H9 (cell line): Measurements from ENCODE around the gene CHGA. TPM values are rescaled to one million over a fixed set of nuclear protein-coding genes. Genes with fewer than 3 reads are reported as not detected.

ENCODE experiments used
- DNase-seq: peaks from one replicate; pipeline ENCODE4 v3.0.0-alpha.2; 2017
- H2AFZ ChIP-seq: one replicate; pipeline ENCODE4 v1.6.1; 2013; ENCODE audit warnings: mild to moderate bottlenecking, low read length, control low read depth, moderate library complexity
- H2AK5ac ChIP-seq: 2 replicates; pipeline ENCODE4 v1.6.1; 2013; ENCODE audit warnings: low read length, control low read depth, mixed read lengths; ENCODE audit not compliant: insufficient read length
- H2BK120ac ChIP-seq: one replicate; pipeline ENCODE4 v1.6.1; 2013; ENCODE audit warnings: low read depth, mild to moderate bottlenecking, low read length, control low read depth, inconsistent platforms; ENCODE audit not compliant: poor library complexity, severe bottlenecking
- H2BK12ac ChIP-seq: 2 replicates; pipeline ENCODE4 v1.6.1; 2013; ENCODE audit warnings: low read length, control low read depth, mixed read lengths, low read depth; ENCODE audit not compliant: insufficient read length
- H2BK15ac ChIP-seq: 2 replicates; pipeline ENCODE4 v1.6.1; 2013; ENCODE audit warnings: low read depth, low read length, control low read depth
- H2BK20ac ChIP-seq: one replicate; pipeline ENCODE4 v1.6.1; 2013; ENCODE audit warnings: low read depth, mild to moderate bottlenecking, low read length, control low read depth, inconsistent platforms; ENCODE audit not compliant: poor library complexity, severe bottlenecking
- H2BK5ac ChIP-seq: 2 replicates; pipeline ENCODE4 v1.6.1; 2013; ENCODE audit warnings: low read length, control low read depth, mixed read lengths; ENCODE audit not compliant: insufficient read length
- H3K14ac ChIP-seq: 2 replicates; pipeline ENCODE4 v1.6.1; 2013; ENCODE audit warnings: low read length, control low read depth; ENCODE audit not compliant: insufficient read depth
- H3K18ac ChIP-seq: 2 replicates; pipeline ENCODE4 v1.6.1; 2013; ENCODE audit warnings: low read depth, mild to moderate bottlenecking, mixed read lengths, low read length, control low read depth; ENCODE audit not compliant: insufficient read length
- H3K23ac ChIP-seq: 2 replicates; pipeline ENCODE4 v1.6.1; 2013; ENCODE audit warnings: low read length, control low read depth, mixed read lengths, low read depth; ENCODE audit not compliant: insufficient read length
- H3K23me2 ChIP-seq: 2 replicates; pipeline ENCODE4 v1.6.1; 2013; ENCODE audit warnings: low read depth, mild to moderate bottlenecking, mixed read lengths, low read length, control low read depth; ENCODE audit not compliant: insufficient read length, poor library complexity, severe bottlenecking
- H3K27ac ChIP-seq: 2 replicates; pipeline ENCODE4 v1.5.1; 2013; ENCODE audit warnings: low read length, control low read depth, mixed read lengths, low read depth; ENCODE audit not compliant: insufficient read length
- H3K27me3 ChIP-seq: 2 replicates; pipeline ENCODE4 v1.6.1; 2013; ENCODE audit warnings: low read length, control low read depth, inconsistent platforms; ENCODE audit not compliant: insufficient read depth
- H3K4ac ChIP-seq: 2 replicates; pipeline ENCODE4 v1.6.1; 2013; ENCODE audit warnings: low read depth, mild to moderate bottlenecking, control low read depth, inconsistent platforms, low read length, moderate library complexity
- H3K4me1 ChIP-seq: 2 replicates; pipeline ENCODE4 v1.6.1; 2013; ENCODE audit warnings: low read length, control low read depth, inconsistent platforms; ENCODE audit not compliant: insufficient read depth
- H3K4me2 ChIP-seq: 2 replicates; pipeline ENCODE4 v1.6.1; 2013; ENCODE audit warnings: low read length, control low read depth, mixed read lengths; ENCODE audit not compliant: insufficient read length, insufficient read depth
- H3K56ac ChIP-seq: 2 replicates; pipeline ENCODE4 v1.6.1; 2013; ENCODE audit warnings: low read depth, mild to moderate bottlenecking, mixed read lengths, low read length, control low read depth; ENCODE audit not compliant: insufficient read length
- H3K79me1 ChIP-seq: 2 replicates; pipeline ENCODE4 v1.6.1; 2013; ENCODE audit warnings: low read depth, mild to moderate bottlenecking, moderate library complexity, low read length, control low read depth, inconsistent platforms; ENCODE audit not compliant: insufficient read depth, poor library complexity, severe bottlenecking
- H3K79me2 ChIP-seq: 2 replicates; pipeline ENCODE4 v1.6.1; 2013; ENCODE audit warnings: low read length, control low read depth, inconsistent platforms; ENCODE audit not compliant: insufficient read depth
- H3K9ac ChIP-seq: 2 replicates; pipeline ENCODE4 v1.6.1; 2013; ENCODE audit warnings: low read length, control low read depth, mixed read lengths; ENCODE audit not compliant: insufficient read length; ENCODE audit errors: extremely low read depth
- H3K9me3 ChIP-seq: one replicate; pipeline ENCODE4 v1.6.1; 2013; ENCODE audit warnings: low read depth, low read length, inconsistent platforms; ENCODE audit not compliant: control insufficient read depth
- H3T11ph ChIP-seq: one replicate; pipeline ENCODE4 v1.6.1; 2013; ENCODE audit warnings: mild to moderate bottlenecking, low read length, control low read depth, inconsistent platforms
- H4K20me1 ChIP-seq: one replicate; pipeline ENCODE4 v1.6.1; 2013; ENCODE audit not compliant: control insufficient read depth, insufficient read length, insufficient read depth
- H4K5ac ChIP-seq: 2 replicates; pipeline ENCODE4 v1.6.1; 2013; ENCODE audit warnings: low read depth, mild to moderate bottlenecking, mixed read lengths, low read length, control low read depth; ENCODE audit not compliant: insufficient read length
- H4K8ac ChIP-seq: replicated peaks from 2 replicates; pipeline ENCODE4 v1.6.1; 2013; ENCODE audit warnings: low read length, control low read depth, mixed read lengths, low read depth; ENCODE audit not compliant: insufficient read length
- H4K91ac ChIP-seq: 2 replicates; pipeline ENCODE4 v1.6.1; 2013; ENCODE audit warnings: low read depth, mild to moderate bottlenecking, moderate library complexity, mixed read lengths, low read length, control low read depth; ENCODE audit not compliant: insufficient read length
- H3K27ac Mint-ChIP-seq, 3 experiments: 2 replicates in 2 of 3; 3 replicates in 1 of 3; pipeline ENCODE4 v1.8.0; 2020 to 2021; ENCODE audit warnings: mixed read lengths in 3 of 3, mild to moderate bottlenecking in 1 of 3, moderate library complexity in 1 of 3
- H3K27me3 Mint-ChIP-seq: 2 replicates; pipeline ENCODE4 v1.8.0; 2021; ENCODE audit warnings: low read depth, mild to moderate bottlenecking, moderate library complexity, mixed read lengths
- H3K36me3 Mint-ChIP-seq, 3 experiments: 2 replicates in 2 of 3; 3 replicates in 1 of 3; pipeline ENCODE4 v1.8.0; 2020 to 2021; ENCODE audit warnings: low read depth in 3 of 3, mixed read lengths in 3 of 3; ENCODE audit not compliant: insufficient read depth in 1 of 3
- H3K4me1 Mint-ChIP-seq, 2 experiments: 2 replicates each; pipeline ENCODE4 v1.8.0; 2020; ENCODE audit warnings: mixed read lengths in 2 of 2
- H3K4me3 Mint-ChIP-seq, 2 experiments: 2 replicates in 1 of 2; 3 replicates in 1 of 2; pipeline ENCODE4 v1.8.0; 2020 to 2021; ENCODE audit warnings: mild to moderate bottlenecking in 2 of 2, mixed read lengths in 2 of 2, moderate library complexity in 1 of 2
- H3K9me3 Mint-ChIP-seq, 2 experiments: 2 replicates in 1 of 2; 3 replicates in 1 of 2; pipeline ENCODE4 v1.8.0; 2020; ENCODE audit warnings: mild to moderate bottlenecking in 2 of 2, mixed read lengths in 2 of 2, moderate library complexity in 1 of 2
- CTCF ChIP-seq: fragments of 200-600 bp; sonication (generic); conservative IDR thresholded peaks from 3 replicates; pipeline ENCODE4 v1.8.0; 2021; ENCODE audit warnings: antibody characterized with exemption, mild to moderate bottlenecking
- WGBS: extraction: QIAGEN DNeasy Blood & Tissue Kit; methylation state at CpG from one replicate; pipeline ENCODE4 v1.1.7; 2013; ENCODE audit warnings: missing lambda C conversion rate, low lambda C conversion rate, mixed read lengths; ENCODE audit not compliant: insufficient read length; ENCODE audit errors: extremely low coverage; 5-methylcytosine and 5-hydroxymethylcytosine counted together
- total RNA-seq: library from RNA; stranded (reverse); gene quantifications from 2 replicates; pipeline ENCODE4 v1.2.1, GENCODE V29; 2021

Gene CHGA
- total RNA-seq, 1 experiment from 2014 or later, result 6.7 TPM

GRCh38 chr14:92960706-92961566 lies 38.0 kb downstream of the CHGA start:
- peaks cover 25 to 27% of the 10 kb centered on the region in 2 experiments for H3K4me1 Mint-ChIP-seq
- no peak overlapping the region for H3T11ph ChIP-seq
- TF ChIP-seq CTCF, result no peak
- no peak overlapping the region for H2AFZ ChIP-seq
- no peaks in the 10 kb centered on the region for H3K9me3 ChIP-seq
- no peaks in the 10 kb centered on the region for H3K79me1 ChIP-seq
- no peak overlapping the region for H2BK15ac ChIP-seq
- no peak overlapping the region for H3K4me2 ChIP-seq
- no peak overlapping the region for H2BK12ac ChIP-seq
- H3K27me3 ChIP-seq, result no peaks in the 10 kb centered on the region
- no peaks in the 10 kb centered on the region for H4K20me1 ChIP-seq
- H4K91ac ChIP-seq, result no peak overlapping the region
- H3K18ac ChIP-seq, result no peak overlapping the region
- no peak overlapping the region for H2BK5ac ChIP-seq
- no peak overlapping the region for H2BK20ac ChIP-seq
- H2BK120ac ChIP-seq, result no peak overlapping the region
- no peak overlapping the region for H3K23ac ChIP-seq
- DNase-seq, result no peak
- 0 out of 7 replicates have a peak overlapping the region, but pooled peaks of 1 of the 3 experiments have one; percentile 28 for H3K27ac Mint-ChIP-seq
- H3K9ac ChIP-seq, result no peak overlapping the region
- no peak overlapping the region for H4K8ac ChIP-seq
- H3K27me3 Mint-ChIP-seq, result no peaks in the 10 kb centered on the region
- H3K79me2 ChIP-seq, result no peaks in the 10 kb centered on the region
- H3K36me3 Mint-ChIP-seq, result peaks cover 18 to 39% (median 24%) of the 10 kb centered on the region in 3 experiments
- WGBS, result no CpG with 5 or more reads among the region's 18 CpGs
- no peak overlapping the region for H2AK5ac ChIP-seq
- no peaks in the 10 kb centered on the region for H3K23me2 ChIP-seq
- no peak overlapping the region; the same call in 1 of the 2 replicates for H3K14ac ChIP-seq
- no peak overlapping the region for H3K4ac ChIP-seq
- no peak overlapping the region for H3K4me3 Mint-ChIP-seq
- no peak overlapping the region for H3K27ac ChIP-seq
- H3K56ac ChIP-seq, result no peak overlapping the region
- no peak overlapping the region for H4K5ac ChIP-seq
- peaks cover 6 to 8% of the 10 kb centered on the region in 2 experiments for H3K9me3 Mint-ChIP-seq
- H3K4me1 ChIP-seq, result no peaks in the 10 kb centered on the region
